IMR-90 (cell line): ENCODE measurements around the gene ANXA1. TPM values are rescaled to one million over a fixed set of nuclear protein-coding genes. Genes with fewer than 3 reads are reported as not detected.
A peak's percentile ranks its signal among the peaks of the same experiment; 100 is the strongest.

Source experiments
- ATAC-seq: fragments of 200-7000 bp; cut with Tn5 transposase; 2 replicates; pipeline ENCODE4 v1.9.1; 2020; ENCODE audit warnings: low read depth, mild to moderate bottlenecking, moderate library complexity
- BruUV-seq: library from RNA; stranded (reverse); fragments of 400-500 nt; replicated peaks from 2 replicates; lab custom pipeline; 2021; lab: Mats Ljungman, UMichigan
- CTCF ChIA-PET: fragments of 300-600 bp; formaldehyde crosslinking; extraction: SDS; loops from one replicate; lab custom pipeline; 2021; ENCODE audit warnings: antibody characterized with exemption; lab: Yijun Ruan, JAX
- POLR2A ChIA-PET: fragments of 300-600 bp; sonication (Branson Sonifier 250); formaldehyde crosslinking; loops from one replicate; lab custom pipeline; 2022; ENCODE audit warnings: antibody characterized with exemption; ENCODE audit not compliant: unreplicated experiment; lab: Charles Lee
- DNase-seq: peaks from one replicate; pipeline ENCODE4 v3.0.0; 2013
- H2AFZ ChIP-seq: replicated peaks from 2 replicates; pipeline ENCODE3; 2013; ENCODE audit warnings: low read length, mild to moderate bottlenecking; ENCODE audit not compliant: poor library complexity
- H2AK5ac ChIP-seq: 2 replicates; pipeline ENCODE4 v1.6.1; 2013; ENCODE audit warnings: low read depth, low read length, inconsistent platforms
- H2AK9ac ChIP-seq: replicated peaks from 2 replicates; pipeline ENCODE3; 2013; ENCODE audit warnings: mild to moderate bottlenecking, low read depth, low read length, moderate library complexity; ENCODE audit not compliant: poor library complexity
- H2BK120ac ChIP-seq: 2 replicates; pipeline ENCODE4 v1.6.1; 2013; ENCODE audit warnings: low read depth, low read length, inconsistent platforms
- H2BK15ac ChIP-seq: 3 replicates; pipeline ENCODE4 v1.6.1; 2013; ENCODE audit warnings: low read depth, low read length, inconsistent platforms
- H2BK20ac ChIP-seq: 2 replicates; pipeline ENCODE4 v1.6.1; 2013; ENCODE audit warnings: low read depth, mild to moderate bottlenecking, inconsistent platforms, low read length, moderate library complexity
- H2BK5ac ChIP-seq: 2 replicates; pipeline ENCODE4 v1.6.1; 2013; ENCODE audit warnings: mild to moderate bottlenecking, low read depth, low read length, inconsistent platforms; ENCODE audit not compliant: poor library complexity, severe bottlenecking
- H3K14ac ChIP-seq: replicated peaks from 2 replicates; pipeline ENCODE4 v1.6.1; 2013; ENCODE audit warnings: low read depth, low read length, inconsistent platforms
- H3K18ac ChIP-seq: 2 replicates; pipeline ENCODE4 v1.6.1; 2013; ENCODE audit warnings: low read depth, low read length, control low read depth
- H3K23ac ChIP-seq: 2 replicates; pipeline ENCODE4 v1.6.1; 2013; ENCODE audit warnings: low read depth, low read length, inconsistent platforms
- H3K27ac ChIP-seq: 2 replicates; pipeline ENCODE4 v1.5.1; 2013; ENCODE audit warnings: mild to moderate bottlenecking, control low read depth, low read length; ENCODE audit not compliant: insufficient read depth
- H3K27me3 ChIP-seq: 2 replicates; pipeline ENCODE4 v1.6.1; 2013; ENCODE audit warnings: low read length; ENCODE audit not compliant: control insufficient read depth, insufficient read depth
- H3K36me3 ChIP-seq: 2 replicates; pipeline ENCODE4 v1.6.1; 2013; ENCODE audit warnings: low read length, mixed read lengths; ENCODE audit not compliant: control insufficient read depth, insufficient read depth
- H3K4ac ChIP-seq: 2 replicates; pipeline ENCODE4 v1.6.1; 2013; ENCODE audit warnings: low read depth, low read length, inconsistent platforms
- H3K4me1 ChIP-seq: 2 replicates; pipeline ENCODE4 v1.6.1; 2013; ENCODE audit warnings: low read length, mixed read lengths; ENCODE audit not compliant: control insufficient read depth, insufficient read depth
- H3K4me2 ChIP-seq: 2 replicates; pipeline ENCODE4 v1.6.1; 2013; ENCODE audit warnings: low read depth, mild to moderate bottlenecking, control low read depth, low read length, moderate library complexity
- H3K4me3 ChIP-seq: 2 replicates; pipeline ENCODE4 v1.5.1; 2013; ENCODE audit warnings: low read depth, mild to moderate bottlenecking, control low read depth, low read length, moderate library complexity; ENCODE audit not compliant: insufficient read depth
- H3K56ac ChIP-seq: 2 replicates; pipeline ENCODE4 v1.6.1; 2013; ENCODE audit warnings: low read length, inconsistent platforms; ENCODE audit not compliant: insufficient read depth; ENCODE audit errors: extremely low read depth
- H3K79me1 ChIP-seq, 2 experiments: 2 replicates each; pipeline ENCODE4 v1.6.1; 2013; ENCODE audit warnings: low read length in 2 of 2, inconsistent platforms in 1 of 2, low read depth in 1 of 2
- H3K9ac ChIP-seq: 2 replicates; pipeline ENCODE4 v1.6.1; 2013; ENCODE audit warnings: low read depth, low read length, control low read depth
- H3K9me1 ChIP-seq: 2 replicates; pipeline ENCODE4 v1.6.1; 2013; ENCODE audit warnings: low read length, inconsistent platforms; ENCODE audit not compliant: insufficient read depth
- H3K9me3 ChIP-seq: 2 replicates; pipeline ENCODE4 v1.6.1; 2013; ENCODE audit warnings: low read length; ENCODE audit not compliant: control insufficient read depth, insufficient read depth
- H4K20me1 ChIP-seq: 2 replicates; pipeline ENCODE4 v1.6.1; 2013; ENCODE audit warnings: low read length, inconsistent platforms; ENCODE audit not compliant: insufficient read depth
- H4K5ac ChIP-seq: 2 replicates; pipeline ENCODE4 v1.6.1; 2013; ENCODE audit warnings: mild to moderate bottlenecking, low read depth, low read length, control low read depth
- H4K8ac ChIP-seq, 2 experiments: 2 replicates each; pipeline ENCODE4 v1.6.1; 2013; ENCODE audit warnings: low read depth in 2 of 2, low read length in 2 of 2, control low read depth in 1 of 2, inconsistent platforms in 1 of 2
- H4K91ac ChIP-seq: 2 replicates; pipeline ENCODE4 v1.6.1; 2013; ENCODE audit warnings: low read depth, low read length, inconsistent platforms; ENCODE audit not compliant: insufficient read depth
- BHLHE40 ChIP-seq: fragments of 150-350 bp; IDR thresholded peaks from 2 replicates; pipeline ENCODE4 v1.6.1; 2016; ENCODE audit warnings: mild to moderate bottlenecking, low read depth, low read length
- CEBPB ChIP-seq: IDR thresholded peaks from 2 replicates; pipeline ENCODE4 v1.6.1; 2012; ENCODE audit warnings: low read depth, low read length, improper control_type of control experiment
- CHD1 ChIP-seq: IDR thresholded peaks from 2 replicates; pipeline ENCODE4 v1.6.1; 2012; ENCODE audit warnings: low read depth, low read length, improper control_type of control experiment
- CTCF ChIP-seq: conservative IDR thresholded peaks from 2 replicates; pipeline ENCODE4 v1.5.1; 2012; ENCODE audit warnings: mild to moderate bottlenecking, low read depth, low read length, improper control_type of control experiment
- ELK1 ChIP-seq: fragments of 150-350 bp; IDR thresholded peaks from 2 replicates; pipeline ENCODE4 v1.6.1; 2016; ENCODE audit warnings: low read depth, mild to moderate bottlenecking, low read length, moderate library complexity, borderline replicate concordance
- FOS ChIP-seq: fragments of 150-350 bp; IDR thresholded peaks from 2 replicates; pipeline ENCODE4 v1.6.1; 2016; ENCODE audit warnings: low read depth, low read length
- MAFK ChIP-seq: IDR thresholded peaks from 2 replicates; pipeline ENCODE4 v1.6.1; 2012; ENCODE audit warnings: low read depth, low read length, improper control_type of control experiment
- MAZ ChIP-seq: IDR thresholded peaks from 2 replicates; pipeline ENCODE4 v1.6.1; 2012; ENCODE audit warnings: low read depth, mild to moderate bottlenecking, low read length, improper control_type of control experiment, moderate library complexity, borderline replicate concordance
- MXI1 ChIP-seq: IDR thresholded peaks from 2 replicates; pipeline ENCODE4 v1.6.1; 2012; ENCODE audit warnings: low read depth, mild to moderate bottlenecking, low read length, moderate library complexity, borderline replicate concordance
- NFE2L2 ChIP-seq: fragments of 150-350 bp; IDR thresholded peaks from 2 replicates; pipeline ENCODE4 v1.6.1; 2016; ENCODE audit warnings: low read depth, mild to moderate bottlenecking, low read length
- POLR2A ChIP-seq: IDR thresholded peaks from 2 replicates; pipeline ENCODE4 v1.6.1; 2012; ENCODE audit warnings: mild to moderate bottlenecking, low read depth, low read length
- RAD21 ChIP-seq: IDR thresholded peaks from 2 replicates; pipeline ENCODE4 v1.6.1; 2012; ENCODE audit warnings: low read length, improper control_type of control experiment
- RCOR1 ChIP-seq: IDR thresholded peaks from 2 replicates; pipeline ENCODE4 v1.6.1; 2012; ENCODE audit warnings: mild to moderate bottlenecking, low read length, improper control_type of control experiment; ENCODE audit not compliant: insufficient replicate concordance
- RFX5 ChIP-seq: IDR thresholded peaks from 2 replicates; pipeline ENCODE4 v1.8.0; 2012; ENCODE audit warnings: low read depth, mild to moderate bottlenecking, low read length, moderate library complexity
- USF2 ChIP-seq: fragments of 150-350 bp; IDR thresholded peaks from 2 replicates; pipeline ENCODE4 v1.6.1; 2017; ENCODE audit warnings: mild to moderate bottlenecking, antibody characterized with exemption, low read length, low read depth
- WGBS, 2 experiments: methylation state at CpG; one replicate each; pipeline versions ENCODE4 v1.1.5 to v1.1.7; 2013; ENCODE audit warnings: missing lambda C conversion rate in 2 of 2; ENCODE audit not compliant: insufficient read length in 1 of 2; ENCODE audit errors: extremely low coverage in 2 of 2; 5-methylcytosine and 5-hydroxymethylcytosine counted together
- dilution Hi-C: fragments of 300-500 bp; cut with HindIII; formaldehyde crosslinking; loops from one replicate; pipeline ENCODE4 v1.14.3; 2018; ENCODE audit warnings: low sequenced_read_pairs; ENCODE audit not compliant: unreplicated experiment
- in situ Hi-C: fragments of 300-500 bp; cut with MboI; formaldehyde crosslinking; loops from 3 replicates; pipeline ENCODE4 v1.14.3; 2019; ENCODE audit warnings: low sequenced_read_pairs, inconsistent platforms, mixed read lengths
- intact Hi-C: fragments of 100-400 bp; cut with micrococcal nuclease; formaldehyde crosslinking; loops from 2 replicates; pipeline ENCODE4 v1.10.0; 2022
- polyA plus RNA-seq, 3 experiments: library from polyadenylated mRNA; depleted of rRNA; stranded (reverse); fragments of >200 nt; gene quantifications; 2 replicates each; pipeline ENCODE4 v1.2.3, GENCODE V29; 2012; ENCODE audit warnings: low replicate concordance in 1 of 3
- total RNA-seq: library from RNA; depleted of rRNA; stranded (reverse); fragments of >200 nt; gene quantifications from 2 replicates; pipeline ENCODE4 v1.2.3, GENCODE V29; 2012

Gene ANXA1
- total and polyA plus RNA-seq, 2 of the 4 experiments (the other 2 are of a cell fraction), result 520 to 583 TPM

GRCh38 chr9:73176450-73176875, 24.8 kb downstream of the ANXA1 start:
- H4K5ac ChIP-seq, result no peak overlapping the region
- peak; percentile 55 for ATAC-seq
- dilution Hi-C loops, result no loop called here
- H3K56ac ChIP-seq, result no peak overlapping the region
- H3K4me2 ChIP-seq, result no peak overlapping the region
- ChIA-PET POLR2A (no interaction called here), CTCF (interaction anchor here (0.7 to 1.8 kb wide), 3 partner anchors 19 to 69 kb away, joined by 3 to 7 read pairs (median 3); no protein-coding TSS in a partner anchor)
- no peak overlapping the region for H3K27ac ChIP-seq
- 0 out of 2 replicates have a peak, but pooled peaks cover 1% of the 10 kb centered on the region for H3K4me1 ChIP-seq
- in situ Hi-C loops, result no loop called here
- H3K36me3 ChIP-seq, result no peaks in the 10 kb centered on the region
- intact Hi-C loops, result no loop called here
- no peak overlapping the region for H3K9ac ChIP-seq
- H2AFZ ChIP-seq, result peak overlapping the region; percentile 1
- H3K4me3 ChIP-seq, result no peak overlapping the region
- H3K9me3 ChIP-seq, result no peaks in the 10 kb centered on the region
- DNase-seq, result no peak
- H3K9me1 ChIP-seq, result no peaks in the 10 kb centered on the region; the same call in 1 of the 2 replicates
- TF ChIP-seq MAFK (no peak), POLR2A (no peak), MXI1 (no peak), BHLHE40 (no peak), CEBPB (no peak), FOS (no peak), CTCF (no peak), RAD21 (no peak), CHD1 (no peak), NFE2L2 (no peak), MAZ (no peak), USF2 (no peak), RCOR1 (no peak), RFX5 (no peak), ELK1 (no peak)
- H2BK120ac ChIP-seq, result no peak overlapping the region
- BruUV-seq, result no TSS peak
- no peak overlapping the region for H4K8ac ChIP-seq
- no peak overlapping the region for H2BK20ac ChIP-seq
- H2BK5ac ChIP-seq, result no peak overlapping the region
- no peak overlapping the region for H3K23ac ChIP-seq
- no peak overlapping the region for H2AK5ac ChIP-seq
- no peak overlapping the region for H3K18ac ChIP-seq
- 67% methylated on average over 2 of the region's 4 CpGs; no CpG with 5 or more reads in 1 of the 2 experiments for WGBS, 2 experiments
- no peaks in the 10 kb centered on the region for H3K79me1 ChIP-seq
- no peak overlapping the region for H3K14ac ChIP-seq
- H3K27me3 ChIP-seq, result no peaks in the 10 kb centered on the region
- no peak overlapping the region for H3K4ac ChIP-seq
- H4K20me1 ChIP-seq, result no peaks in the 10 kb centered on the region
- H4K91ac ChIP-seq, result no peak overlapping the region
- H2BK15ac ChIP-seq, result no peak overlapping the region
- peak overlapping the region; percentile 44 for H2AK9ac ChIP-seq
